Dendritic cell treated with granulocyte-macrophage colony-stimulating factor and Interleukin-4, amounts not matched to agents 40 ng/mL and 50 ng/mL, for 4 days (primary cell): ENCODE measurements around the gene BHLHA9.
"Not testable (repeated sequence)": the region's sequence is repeated elsewhere in the genome, so short reads cannot be mapped to it uniquely, and the experiment has no call there.

Source experiments
- H3K27ac Mint-ChIP-seq: one replicate; pipeline ENCODE4 v1.8.0; 2022; ENCODE audit warnings: mild to moderate bottlenecking, mixed read lengths
- H3K27me3 Mint-ChIP-seq: one replicate; pipeline ENCODE4 v1.8.0; 2022; ENCODE audit warnings: mild to moderate bottlenecking, mixed read lengths
- H3K36me3 Mint-ChIP-seq: one replicate; pipeline ENCODE4 v1.8.0; 2022; ENCODE audit warnings: low read depth, mixed read lengths
- H3K4me1 Mint-ChIP-seq: one replicate; pipeline ENCODE4 v1.8.0; 2022; ENCODE audit warnings: low read depth, mixed read lengths
- H3K4me3 Mint-ChIP-seq: one replicate; pipeline ENCODE4 v1.8.0; 2022; ENCODE audit warnings: mild to moderate bottlenecking, moderate library complexity, mixed read lengths
- H3K9me3 Mint-ChIP-seq: one replicate; pipeline ENCODE4 v1.8.0; 2022; ENCODE audit warnings: mixed read lengths
- intact Hi-C: fragments of 100-400 bp; cut with micrococcal nuclease; formaldehyde crosslinking; loops from one replicate; pipeline ENCODE4 v1.15.0; 2022

The BHLHA9 gene

DNA sequence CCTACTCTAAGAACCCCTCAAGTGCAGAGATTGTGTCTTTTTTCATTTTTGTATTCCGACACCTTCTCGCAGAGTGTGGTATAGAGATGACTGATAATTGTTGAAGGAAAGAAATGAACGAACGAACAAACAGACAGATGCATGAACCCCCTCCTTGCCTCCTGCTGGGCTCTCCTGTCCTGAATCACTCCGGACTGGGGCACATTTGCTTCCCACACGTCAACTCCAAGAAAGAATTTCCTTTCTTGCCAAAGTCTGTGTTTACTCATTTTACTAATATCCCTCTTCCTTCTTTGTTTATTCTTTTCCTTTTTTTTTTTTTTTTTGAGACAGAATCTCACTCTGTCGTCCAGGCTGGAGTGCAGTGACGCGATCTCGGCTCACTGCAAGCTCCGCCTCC, 37.5 kb upstream of the BHLHA9 start:
- Mint-ChIP-seq H3K4me3 (no peak overlapping the region), H3K4me1 (peaks cover 45% of the 10 kb centered on the region), H3K27me3 (peaks cover 1% of the 10 kb centered on the region), H3K9me3 (no peaks in the 10 kb centered on the region), H3K36me3 (peaks cover 19% of the 10 kb centered on the region), H3K27ac (peak overlapping the region; percentile 97)
- intact Hi-C loops: no loop called here

GRCh38 chr17:1234455-1234854, 35.8 kb upstream of the BHLHA9 start:
- H3K27ac Mint-ChIP-seq: peak overlapping the region; percentile 47
- intact Hi-C loops: no loop called here

DNA sequence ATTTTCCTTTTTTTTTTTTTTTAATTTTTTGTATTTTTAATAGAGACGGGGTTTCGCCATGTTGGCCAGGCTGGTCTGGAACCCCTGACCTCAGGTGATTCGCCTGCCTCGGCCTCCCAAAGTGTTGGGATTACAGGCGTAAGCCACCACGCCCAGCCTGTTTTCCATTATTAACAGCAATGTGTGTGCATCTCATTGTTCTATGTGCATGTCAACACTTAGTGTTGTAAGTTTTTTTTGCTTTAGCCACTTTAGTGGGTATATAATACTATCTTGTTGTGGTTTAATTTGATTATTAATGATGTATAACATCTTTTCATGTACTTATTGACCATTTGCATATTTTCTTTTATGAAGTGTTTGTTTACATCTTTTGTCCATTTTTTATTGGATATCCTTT, 32.8 kb upstream of the BHLHA9 start:
- Mint-ChIP-seq H3K4me3 (no peak overlapping the region), H3K36me3 (no peaks in the 10 kb centered on the region), H3K4me1 (peaks cover 37% of the 10 kb centered on the region), H3K27ac (no peak overlapping the region), H3K9me3 (no peaks in the 10 kb centered on the region), H3K27me3 (peaks cover 27% of the 10 kb centered on the region)
- intact Hi-C loops: no loop called here

More at GRCh38 chr17:1234455-1234854, 35.8 kb upstream of the BHLHA9 start:
- H3K36me3 Mint-ChIP-seq: peaks cover 10% of the 10 kb centered on the region
- H3K27me3 Mint-ChIP-seq: peaks cover 11% of the 10 kb centered on the region
- no peaks in the 10 kb centered on the region for H3K9me3 Mint-ChIP-seq
- no peak overlapping the region for H3K4me3 Mint-ChIP-seq
- peaks cover 42% of the 10 kb centered on the region for H3K4me1 Mint-ChIP-seq

DNA sequence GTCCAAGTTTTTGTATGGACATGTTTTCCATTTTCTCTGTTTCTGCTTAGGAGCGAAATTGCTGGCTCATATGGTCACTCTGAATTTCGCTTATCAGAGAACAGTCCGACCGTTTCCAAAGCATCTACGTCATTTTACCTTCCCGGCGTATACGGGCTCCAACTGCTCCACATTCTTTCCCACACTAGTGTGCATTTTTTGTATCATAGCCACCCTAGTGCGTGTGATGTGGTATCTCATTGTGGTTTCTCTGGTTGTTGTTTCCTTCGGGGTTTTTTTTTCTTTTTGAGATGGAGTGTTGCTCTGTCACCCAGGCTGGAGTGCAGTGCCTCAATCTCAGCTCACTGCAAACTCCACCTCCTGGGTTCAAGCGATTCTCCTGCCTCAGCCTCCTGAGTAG, 31.0 kb upstream of the BHLHA9 start:
- Mint-ChIP-seq H3K4me1 (peaks cover 26% of the 10 kb centered on the region), H3K27ac (no peak overlapping the region), H3K36me3 (no peaks in the 10 kb centered on the region), H3K9me3 (no peaks in the 10 kb centered on the region), H3K4me3 (no peak overlapping the region), H3K27me3 (peaks cover 27% of the 10 kb centered on the region)
- intact Hi-C loops: no loop called here

DNA sequence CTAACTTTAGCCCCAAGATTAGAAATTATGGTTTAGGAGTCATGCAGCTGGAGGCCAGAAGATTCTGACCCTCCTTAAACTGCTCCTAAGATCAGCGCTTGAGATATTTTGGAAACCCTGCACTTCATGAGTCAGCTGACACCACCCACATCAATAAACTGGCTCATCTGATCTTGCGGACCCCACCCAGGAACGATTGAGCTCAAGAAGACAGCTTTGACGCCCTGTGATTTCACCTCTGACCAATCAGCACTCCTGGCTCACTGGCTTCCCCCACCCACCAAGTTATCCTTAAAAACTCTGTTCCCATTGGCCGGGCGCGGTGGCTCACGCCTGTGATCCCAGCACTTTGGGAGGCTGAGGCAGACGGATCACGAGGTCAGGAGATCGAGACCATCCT, 29.8 kb upstream of the BHLHA9 start:
- intact Hi-C loops, H3K9me3 Mint-ChIP-seq, H3K27ac Mint-ChIP-seq, H3K36me3 Mint-ChIP-seq, H3K4me3 Mint-ChIP-seq: not testable (repeated sequence)
- peaks cover 22% of the 10 kb centered on the region for H3K4me1 Mint-ChIP-seq
- peaks cover 26% of the 10 kb centered on the region for H3K27me3 Mint-ChIP-seq

GRCh38 chr17:1241929-1242328, 28.3 kb upstream of the BHLHA9 start:
- Mint-ChIP-seq H3K36me3 (no peaks in the 10 kb centered on the region), H3K4me1 (peaks cover 22% of the 10 kb centered on the region), H3K27ac (peak overlapping the region; percentile 39), H3K9me3 (no peaks in the 10 kb centered on the region), H3K27me3 (peaks cover 26% of the 10 kb centered on the region), H3K4me3 (no peak overlapping the region)
- intact Hi-C loops: no loop called here

DNA sequence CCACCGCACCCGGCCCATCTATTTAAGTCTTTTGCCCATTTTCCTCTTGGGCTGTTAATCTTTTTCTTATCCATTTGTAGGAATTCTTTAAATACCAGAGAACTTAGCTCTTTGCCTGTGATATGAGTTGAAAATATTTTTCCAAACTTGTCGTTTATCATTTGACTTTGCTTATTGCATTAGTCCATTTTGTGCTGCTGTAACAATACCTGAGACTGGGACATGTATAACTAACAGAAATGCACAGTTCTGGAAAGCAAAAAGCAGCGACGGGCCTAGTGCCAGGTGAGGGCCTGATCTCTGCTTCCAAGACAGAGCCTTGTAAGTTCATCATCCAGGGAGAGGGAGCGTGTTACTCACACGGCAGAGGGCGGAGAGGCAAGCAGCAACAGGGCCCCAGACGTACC, 25.6 kb upstream of the BHLHA9 start:
- Mint-ChIP-seq H3K27me3 (peaks cover 20% of the 10 kb centered on the region), H3K4me1 (peaks cover 19% of the 10 kb centered on the region), H3K9me3 (no peaks in the 10 kb centered on the region), H3K4me3 (no peak overlapping the region), H3K27ac (peak overlapping the region; percentile 15), H3K36me3 (no peaks in the 10 kb centered on the region)
- intact Hi-C loops: no loop called here

DNA sequence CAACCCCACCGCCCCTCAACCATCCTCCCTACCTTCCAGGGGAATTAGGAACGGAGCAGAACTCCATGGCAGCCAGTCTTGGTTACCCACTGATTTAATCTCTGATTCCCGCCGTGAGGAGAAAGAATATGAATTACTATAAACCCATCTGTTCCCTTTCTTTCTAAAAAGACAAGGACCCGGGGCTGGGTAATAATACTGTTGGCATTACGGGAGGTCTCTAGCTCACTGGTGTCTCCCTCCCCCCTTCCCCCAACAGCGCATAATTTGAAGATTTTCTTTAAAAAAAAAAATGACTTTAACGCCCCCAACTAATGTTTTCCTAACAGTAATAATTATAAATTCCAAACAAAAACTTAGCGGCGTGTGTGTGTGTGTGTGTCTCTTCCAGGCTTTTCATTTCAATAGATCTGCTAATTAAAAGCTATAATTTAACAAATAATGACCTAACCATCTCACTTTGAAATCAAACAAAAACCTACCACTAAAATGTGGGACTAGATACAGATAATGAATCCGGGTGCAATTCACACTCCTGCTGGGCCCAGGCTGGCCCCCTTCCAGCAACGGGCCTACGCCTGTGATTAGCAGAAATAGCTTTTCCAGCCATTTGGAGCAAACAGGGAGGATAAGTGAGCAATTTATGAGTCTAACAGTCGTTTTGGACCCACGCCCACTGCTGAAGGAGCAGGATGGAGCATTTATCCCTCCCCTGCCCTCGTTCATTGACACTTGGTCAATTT, 18.2 kb upstream of the BHLHA9 start:
- H3K36me3 Mint-ChIP-seq: no peaks in the 10 kb centered on the region
- no peak overlapping the region for H3K27ac Mint-ChIP-seq
- no peaks in the 10 kb centered on the region for H3K9me3 Mint-ChIP-seq
- H3K27me3 Mint-ChIP-seq: peaks cover 43% of the 10 kb centered on the region
- H3K4me3 Mint-ChIP-seq: no peak overlapping the region
- intact Hi-C loops: no loop called here
- peaks cover 13% of the 10 kb centered on the region for H3K4me1 Mint-ChIP-seq

- no peaks in the 10 kb centered on the region for H3K36me3 Mint-ChIP-seq
- peaks cover 61% of the 10 kb centered on the region for H3K27me3 Mint-ChIP-seq
- H3K4me1 Mint-ChIP-seq: peaks cover 25% of the 10 kb centered on the region
- H3K4me3 Mint-ChIP-seq: no peak overlapping the region
- H3K27ac Mint-ChIP-seq: no peak overlapping the region
- H3K9me3 Mint-ChIP-seq: no peaks in the 10 kb centered on the region
- intact Hi-C loops: no loop called here
Measured at GRCh38 chr17:1255041-1255440, 15.2 kb upstream of the BHLHA9 start.

DNA sequence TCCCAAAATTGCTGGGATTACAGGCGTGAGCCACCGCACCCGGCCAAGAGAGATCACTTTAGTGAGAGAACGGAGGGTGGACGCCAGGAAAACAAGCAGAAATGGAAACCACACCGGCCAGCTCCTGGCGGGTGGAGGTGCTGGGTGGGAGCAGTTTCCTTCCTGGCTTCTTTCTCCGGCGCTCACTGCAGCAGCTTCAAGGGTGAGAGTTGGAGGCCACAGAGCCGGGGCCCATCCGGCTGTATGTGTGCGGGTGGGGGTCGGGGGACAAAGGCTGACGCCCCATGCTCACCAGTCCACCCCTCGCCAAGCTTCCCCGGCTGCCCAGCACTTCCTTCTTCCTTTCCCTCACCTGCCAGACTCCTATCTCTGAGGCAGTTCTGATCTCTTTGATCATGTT, 13.5 kb upstream of the BHLHA9 start:
- intact Hi-C loops: no loop called here
- Mint-ChIP-seq H3K4me1 (peaks cover 31% of the 10 kb centered on the region), H3K9me3 (no peaks in the 10 kb centered on the region), H3K27me3 (peaks cover 66% of the 10 kb centered on the region), H3K27ac (no peak overlapping the region), H3K4me3 (no peak overlapping the region), H3K36me3 (no peaks in the 10 kb centered on the region)

- H3K4me3 Mint-ChIP-seq: no peak overlapping the region
- H3K27ac Mint-ChIP-seq: peak overlapping the region; percentile 5
- intact Hi-C loops: no loop called here
- peaks cover 76% of the 10 kb centered on the region for H3K27me3 Mint-ChIP-seq
- no peaks in the 10 kb centered on the region for H3K9me3 Mint-ChIP-seq
- H3K4me1 Mint-ChIP-seq: peaks cover 25% of the 10 kb centered on the region
- no peaks in the 10 kb centered on the region for H3K36me3 Mint-ChIP-seq
Measured at GRCh38 chr17:1260086-1260769, 10.0 kb upstream of the BHLHA9 start.

GRCh38 chr17:1260770-1261161, 9.5 kb upstream of the BHLHA9 start:
- Mint-ChIP-seq H3K4me1 (peaks cover 25% of the 10 kb centered on the region), H3K4me3 (no peak overlapping the region), H3K27ac (no peak overlapping the region), H3K36me3 (no peaks in the 10 kb centered on the region), H3K9me3 (no peaks in the 10 kb centered on the region), H3K27me3 (peaks cover 75% of the 10 kb centered on the region)
- intact Hi-C loops: no loop called here

DNA sequence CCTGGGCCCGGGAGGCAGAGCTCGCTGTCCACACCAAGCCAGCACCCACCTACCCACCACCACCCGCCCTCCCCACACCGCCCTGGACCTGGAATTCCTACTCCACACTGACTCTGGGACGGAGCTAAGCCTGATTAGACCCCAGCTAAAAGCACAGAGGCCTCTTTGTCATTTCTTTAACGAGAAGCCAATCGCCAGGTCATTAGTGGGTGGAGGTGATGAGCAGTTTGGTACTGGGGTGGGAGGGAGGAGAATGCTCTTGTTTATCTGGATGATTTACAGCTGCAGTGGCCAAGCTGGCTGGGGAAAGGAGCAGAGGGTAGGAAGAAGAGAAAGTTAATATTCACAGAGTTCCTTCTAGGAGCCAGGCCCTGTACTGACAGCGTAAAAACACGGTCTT, 6.0 kb upstream of the BHLHA9 start:
- Mint-ChIP-seq H3K27me3 (peaks cover 56% of the 10 kb centered on the region), H3K27ac (no peak overlapping the region), H3K4me1 (peaks cover 24% of the 10 kb centered on the region), H3K36me3 (no peaks in the 10 kb centered on the region), H3K9me3 (no peaks in the 10 kb centered on the region), H3K4me3 (no peak overlapping the region)
- intact Hi-C loops: no loop called here

DNA sequence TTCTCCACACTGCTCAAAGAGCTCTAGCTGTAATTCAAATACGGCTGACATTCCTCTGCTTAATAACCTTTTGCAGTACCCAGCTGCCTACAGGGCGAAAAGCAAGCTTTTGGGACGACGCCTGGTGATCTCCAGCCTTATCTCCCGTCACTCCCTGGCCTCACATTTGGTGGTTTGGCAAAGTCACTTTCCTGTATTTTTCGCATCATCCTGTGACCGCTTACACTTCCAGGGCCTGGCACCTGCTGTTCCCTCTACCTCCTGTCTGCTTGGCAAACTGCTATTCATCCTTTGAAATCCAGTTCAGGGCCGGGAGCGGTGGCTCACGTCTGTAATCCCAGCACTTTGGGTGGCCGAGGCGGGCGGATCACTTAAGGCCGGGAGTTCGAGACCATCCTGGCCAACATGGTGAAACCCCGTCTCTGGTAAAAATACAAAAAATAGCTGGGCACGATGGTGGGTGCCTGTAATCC, 2.7 kb upstream of the BHLHA9 start:
- Mint-ChIP-seq H3K27ac (peak overlapping the region; percentile 88), H3K36me3 (no peaks in the 10 kb centered on the region), H3K9me3 (no peaks in the 10 kb centered on the region), H3K4me1 (peaks cover 18% of the 10 kb centered on the region), H3K27me3 (peaks cover 58% of the 10 kb centered on the region), H3K4me3 (peak overlapping the region; percentile 80)
- intact Hi-C loops: no loop called here
